ENCODE measurements around the gene CCSER1. TPM values are rescaled to one million over a fixed set of nuclear protein-coding genes. Genes with fewer than 3 reads are reported as not detected.

CCSER1 gene
- total and polyA plus RNA-seq, 2 of the 8 experiments (the other 6 are each of a cell fraction or from before 2014, with no cell fraction given), result 0.26 to 0.84 TPM

- TF ChIP-seq SRF (IDR thresholded peaks at IDR 0.05; ENCODE audit: low read depth, low read length) (no peak), SAP30 (IDR thresholded peaks at IDR 0.05; ENCODE audit: insufficient read depth, insufficient replicate concordance, low read length) (no peak), GABPA (IDR thresholded peaks at IDR 0.05; ENCODE audit: borderline replicate concordance, insufficient read depth, low read length) (no peak), CHD1 (IDR thresholded peaks at IDR 0.05; ENCODE audit: low read depth, low read length) (no peak), NANOG (IDR thresholded peaks at IDR 0.05; ENCODE audit: insufficient read depth, low read depth, low read length, poor library complexity, severe bottlenecking) (no peak), EP300 (IDR thresholded peaks at IDR 0.05; ENCODE audit: borderline replicate concordance in 1 of 2, low read depth in 2 of 2, low read length in 2 of 2) (no peak), TCF12 (IDR thresholded peaks at IDR 0.05; ENCODE audit: low read depth, low read length) (no peak)
These were observed 591.7 kb downstream of the CCSER1 start (continued) for GRCh38 chr4:90718931-90719330.
